Esophagus muscularis mucosa (tissue), 4 donors: ENCODE results near the gene AVPR1B. TPM values are rescaled to one million over a fixed set of nuclear protein-coding genes. Genes with fewer than 3 reads are reported as not detected.
"Not testable (repeated sequence)": the region's sequence is repeated elsewhere in the genome, so short reads cannot be mapped to it uniquely, and the experiment has no call there.

ENCODE experiments used
- DNase-seq: peaks from one replicate; pipeline ENCODE4 v3.0.0-alpha.2; 2017; ENCODE audit errors: extremely low spot score
- H3K27ac ChIP-seq, 4 donors: fragments of 200-600 bp; sonication (generic); replicated peaks in 1 of 4; 1 replicate in 3 of 4; 2 replicates in 1 of 4; pipeline ENCODE4 v1.5.1; 2016 to 2019; ENCODE audit warnings: mild to moderate bottlenecking in 1 of 4
- H3K27me3 ChIP-seq, 4 donors: fragments of 200-600 bp; sonication (generic); one replicate each; pipeline versions ENCODE4 v1.5.1 to v1.6.0; 2016 to 2019
- H3K36me3 ChIP-seq, 4 donors: fragments of 200-600 bp; sonication (generic); one replicate each; pipeline ENCODE4 v1.5.1; 2016 to 2019
- H3K4me1 ChIP-seq, 4 donors: fragments of 200-600 bp; sonication (generic); one replicate each; pipeline ENCODE4 v1.5.1; 2016 to 2019
- H3K4me3 ChIP-seq, 4 donors: fragments of 200-600 bp; sonication (generic); 1 replicate in 2 of 4; 2 replicates in 2 of 4; pipeline ENCODE4 v1.5.1; 2016 to 2019; ENCODE audit warnings: mild to moderate bottlenecking in 4 of 4, moderate library complexity in 1 of 4
- H3K9me3 ChIP-seq, 4 donors: fragments of 200-600 bp; sonication (generic); 1 replicate in 3 of 4; 2 replicates in 1 of 4; pipeline ENCODE4 v1.5.1; 2016 to 2019
- EP300 ChIP-seq: sonication (generic); formaldehyde crosslinking; IDR thresholded peaks from one replicate; pipeline ENCODE4 v1.6.1; 2017; ENCODE audit warnings: antibody characterized with exemption
- POLR2A ChIP-seq: fragments of 450-650 bp; IDR thresholded peaks from one replicate; pipeline ENCODE4 v1.6.1; 2017; ENCODE audit warnings: antibody characterized with exemption, moderate library complexity, mild to moderate bottlenecking, low read depth
- POLR2AphosphoS5 ChIP-seq, 2 donors: sonication (generic); formaldehyde crosslinking; IDR thresholded peaks; one replicate each; pipeline ENCODE4 v1.6.1; 2017; ENCODE audit warnings: antibody characterized with exemption in 2 of 2
- WGBS: methylation state at CpG from one replicate; pipeline ENCODE4 v1.1.5; 2018; 5-methylcytosine and 5-hydroxymethylcytosine counted together
- intact Hi-C: fragments of 100-400 bp; cut with DNase I; formaldehyde crosslinking; loops from one replicate; pipeline ENCODE4 v1.15.1; 2023
- total RNA-seq, 4 donors: library from RNA; depleted of rRNA; stranded (reverse); fragments of >200 nt; gene quantifications; one replicate each; pipeline versions ENCODE4 v1.1.0 to v1.2.1, GENCODE V29; 2016
- TF ChIP-seq, protein P1 (sequence below), 3 experiments: fragments of 200-600 bp in 2 of 3; fragments of 450-650 bp in 1 of 3; sonication (generic) in 2 of 3; IDR thresholded peaks; one replicate each; pipeline ENCODE4 v1.5.1; 2017 to 2019; ENCODE audit warnings: antibody characterized with exemption in 3 of 3, mild to moderate bottlenecking in 2 of 3, moderate library complexity in 1 of 3

AVPR1B gene
- total RNA-seq, 4 donors from 2014 or later, result not detected

DNA sequence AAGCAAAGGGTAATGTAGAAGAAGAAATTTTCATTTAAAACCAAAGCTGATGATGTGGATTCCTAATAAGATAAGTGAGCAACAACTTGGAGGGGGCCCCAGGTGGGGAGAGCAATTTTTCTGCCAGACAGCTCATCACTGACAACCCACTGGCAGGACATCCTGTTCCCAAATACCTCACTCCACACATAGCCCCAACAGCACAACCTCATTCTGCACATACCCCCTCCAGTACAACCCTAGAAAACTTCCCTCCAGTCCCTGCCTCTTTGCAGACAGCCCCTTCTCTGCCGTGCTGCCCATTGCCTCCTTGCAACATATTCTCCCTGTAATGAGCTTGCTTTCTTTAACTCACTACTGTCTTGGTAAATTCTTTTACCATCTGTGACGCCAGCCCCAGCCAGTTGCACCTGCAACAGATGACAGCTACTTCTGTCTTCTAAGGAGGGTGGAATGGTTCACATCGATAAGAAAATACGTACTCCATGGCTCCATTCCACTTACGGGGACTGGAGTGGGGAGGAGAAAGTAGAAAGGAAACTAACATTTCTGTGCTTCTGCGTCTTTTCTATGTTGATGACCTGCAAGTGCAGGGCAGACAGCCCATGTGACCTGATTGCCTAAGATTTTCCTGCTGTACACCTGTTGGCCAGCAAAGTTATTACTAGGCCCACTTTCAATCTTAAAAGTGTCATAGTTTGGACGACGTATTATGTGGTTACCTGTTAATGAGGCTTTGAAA, 49.5 kb downstream of the AVPR1B start:
- Histone ChIP-seq H3K4me1 (peaks cover 0 to 15% (median 0%) of the 10 kb centered on the region in 4 donors), H3K27ac (no peak overlapping the region), H3K27me3 (no peaks in the 10 kb centered on the region), H3K9me3 (no peaks in the 10 kb centered on the region), H3K4me3 (no peak overlapping the region), H3K36me3 (no peaks in the 10 kb centered on the region)
- TF ChIP-seq POLR2A (no peak), EP300 (no peak), POLR2AphosphoS5 (IDR thresholded peaks at IDR 0.05) (peak in 1 of 2 donors; percentile 9)
- TF ChIP-seq, protein P1, sequence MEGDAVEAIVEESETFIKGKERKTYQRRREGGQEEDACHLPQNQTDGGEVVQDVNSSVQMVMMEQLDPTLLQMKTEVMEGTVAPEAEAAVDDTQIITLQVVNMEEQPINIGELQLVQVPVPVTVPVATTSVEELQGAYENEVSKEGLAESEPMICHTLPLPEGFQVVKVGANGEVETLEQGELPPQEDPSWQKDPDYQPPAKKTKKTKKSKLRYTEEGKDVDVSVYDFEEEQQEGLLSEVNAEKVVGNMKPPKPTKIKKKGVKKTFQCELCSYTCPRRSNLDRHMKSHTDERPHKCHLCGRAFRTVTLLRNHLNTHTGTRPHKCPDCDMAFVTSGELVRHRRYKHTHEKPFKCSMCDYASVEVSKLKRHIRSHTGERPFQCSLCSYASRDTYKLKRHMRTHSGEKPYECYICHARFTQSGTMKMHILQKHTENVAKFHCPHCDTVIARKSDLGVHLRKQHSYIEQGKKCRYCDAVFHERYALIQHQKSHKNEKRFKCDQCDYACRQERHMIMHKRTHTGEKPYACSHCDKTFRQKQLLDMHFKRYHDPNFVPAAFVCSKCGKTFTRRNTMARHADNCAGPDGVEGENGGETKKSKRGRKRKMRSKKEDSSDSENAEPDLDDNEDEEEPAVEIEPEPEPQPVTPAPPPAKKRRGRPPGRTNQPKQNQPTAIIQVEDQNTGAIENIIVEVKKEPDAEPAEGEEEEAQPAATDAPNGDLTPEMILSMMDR (IDR thresholded peaks at IDR 0.05), result no peak
- no peak for DNase-seq
- WGBS, result 63% methylated on average over 8 of the region's 8 CpGs
- intact Hi-C loops, result no loop called here

DNA sequence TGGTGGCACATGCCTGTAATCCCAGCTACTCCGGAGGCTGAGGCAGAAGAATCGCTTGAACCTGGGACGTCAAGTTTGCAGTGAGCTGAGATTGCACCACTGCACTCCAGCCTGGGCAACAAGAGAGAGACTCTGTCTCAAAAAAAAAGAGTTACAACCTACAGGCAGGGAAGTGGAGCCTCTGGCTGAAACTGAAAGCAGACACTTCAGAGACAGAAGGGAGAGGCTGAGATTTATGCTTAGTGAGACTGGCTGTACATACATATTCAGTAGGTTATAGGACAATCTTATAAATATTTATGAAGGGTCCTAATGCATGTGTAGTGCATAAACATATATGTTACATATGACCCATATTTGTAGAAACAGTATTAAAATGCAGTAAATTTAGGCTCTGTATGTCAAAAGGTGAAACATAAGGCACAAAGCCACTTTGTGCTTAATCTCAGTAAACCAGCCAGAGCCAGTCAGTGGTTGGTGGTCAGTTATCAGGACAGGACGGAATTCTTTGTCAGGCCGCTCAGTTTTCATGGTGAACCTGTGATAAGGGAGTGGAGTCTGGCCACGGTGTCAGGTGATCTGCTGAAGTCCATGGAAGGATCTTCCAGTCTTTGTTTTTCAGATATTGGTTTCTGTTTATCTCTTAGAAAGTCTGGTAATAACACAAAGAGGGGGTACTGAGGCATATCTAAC, 50.6 kb downstream of the AVPR1B start:
- Histone ChIP-seq H3K27me3 (no peaks in the 10 kb centered on the region), H3K36me3 (no peaks in the 10 kb centered on the region), H3K9me3 (no peaks in the 10 kb centered on the region), H3K4me3 (no peak overlapping the region), H3K27ac (no peak overlapping the region), H3K4me1 (peaks cover 0 to 15% (median 0%) of the 10 kb centered on the region in 4 donors)
- intact Hi-C loops, result no loop called here
- 84% methylated on average over 5 of the region's 6 CpGs for WGBS
- no peak for DNase-seq
- TF ChIP-seq POLR2A, result no peak
- no peak for TF ChIP-seq EP300
- TF ChIP-seq, protein P1 (IDR thresholded peaks at IDR 0.05), result no peak
- no peak for TF ChIP-seq POLR2AphosphoS5 (IDR thresholded peaks at IDR 0.05)

DNA sequence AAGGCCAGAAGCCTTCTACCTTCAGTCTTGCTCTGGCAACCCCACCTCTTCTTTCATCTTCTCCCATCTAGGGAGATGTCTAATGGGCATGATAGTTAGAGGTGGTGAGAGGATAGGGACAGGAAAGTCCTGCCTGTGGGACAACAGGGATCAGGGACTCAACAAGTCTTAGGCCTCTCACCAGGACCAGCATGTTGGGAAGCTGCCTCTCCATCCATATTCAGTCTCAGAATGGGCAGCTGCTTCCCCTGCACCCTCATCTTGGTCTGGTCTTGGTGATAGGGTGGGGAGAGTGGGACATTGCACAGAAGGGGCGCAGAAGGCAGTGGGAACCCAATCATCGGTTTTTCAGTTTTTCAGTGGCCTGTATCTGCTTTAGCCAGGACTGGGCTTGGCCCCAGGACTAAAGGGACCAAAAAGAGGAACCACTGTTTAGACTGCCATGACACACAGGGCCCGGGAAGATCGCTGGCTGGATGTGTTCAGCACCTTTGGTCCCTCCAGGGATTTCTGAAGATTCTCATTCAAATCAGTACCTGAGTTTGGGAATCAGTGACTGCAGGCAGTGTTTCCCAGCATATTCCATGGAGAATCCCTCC, 51.5 kb downstream of the AVPR1B start:
- Histone ChIP-seq H3K36me3 (no peaks in the 10 kb centered on the region), H3K9me3 (no peaks in the 10 kb centered on the region), H3K27me3 (no peaks in the 10 kb centered on the region), H3K4me3 (no peak overlapping the region), H3K4me1 (peaks cover 0 to 15% (median 0%) of the 10 kb centered on the region in 4 donors), H3K27ac (no peak overlapping the region)
- intact Hi-C loops, result no loop called here
- DNase-seq, result no peak
- WGBS, result 96% methylated on average over 4 of the region's 4 CpGs
- TF ChIP-seq POLR2A (no peak), POLR2AphosphoS5 (IDR thresholded peaks at IDR 0.05) (no peak), EP300 (no peak)
- TF ChIP-seq, protein P1 (IDR thresholded peaks at IDR 0.05), result no peak

DNA sequence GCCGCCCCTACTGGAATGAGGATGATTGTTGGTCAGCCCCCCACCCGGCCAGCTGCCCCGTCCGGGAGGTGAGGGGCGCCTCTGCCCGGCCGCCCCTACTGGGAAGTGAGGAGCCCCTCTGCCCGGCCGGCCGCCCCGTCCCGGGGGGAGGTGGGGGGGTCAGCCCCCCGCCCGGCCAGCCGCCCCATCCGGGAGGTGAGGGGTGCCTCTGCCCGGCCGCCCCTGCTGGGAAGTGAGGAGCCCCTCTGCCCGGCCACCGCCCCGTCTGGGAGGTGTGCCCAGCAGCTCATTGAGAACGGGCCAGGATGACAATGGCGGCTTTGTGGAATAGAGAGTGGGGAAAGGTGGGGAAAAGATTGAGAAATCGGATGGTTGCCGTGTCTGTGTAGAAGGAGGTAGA, 52.7 kb downstream of the AVPR1B start:
- DNase-seq, H3K36me3 ChIP-seq, H3K9me3 ChIP-seq, H3K27ac ChIP-seq, H3K27me3 ChIP-seq, H3K4me3 ChIP-seq, intact Hi-C loops: not testable (repeated sequence)
- H3K4me1 ChIP-seq, result peaks cover 0 to 15% (median 0%) of the 10 kb centered on the region in 4 donors
- 100% methylated on average over 8 of the region's 25 CpGs for WGBS

DNA sequence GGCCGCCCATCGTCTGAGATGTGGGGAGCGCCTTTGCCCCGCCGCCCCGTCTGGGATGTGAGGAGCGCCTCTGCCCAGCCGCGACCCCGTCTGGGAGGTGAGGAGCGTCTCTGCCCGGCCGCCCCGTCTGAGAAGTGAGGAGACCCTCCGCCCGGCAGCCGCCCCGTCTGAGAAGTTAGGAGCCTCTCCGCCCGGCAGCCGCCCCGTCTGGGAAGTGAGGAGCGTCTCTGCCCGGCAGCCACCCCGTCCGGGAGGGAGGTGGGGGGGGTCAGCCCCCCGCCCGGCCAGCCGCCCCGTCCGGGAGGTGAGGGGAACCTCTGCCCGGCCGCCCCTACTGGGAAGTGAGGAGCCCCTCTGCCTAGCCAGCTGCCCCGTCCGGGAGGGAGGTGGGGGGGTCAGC, 53.2 kb downstream of the AVPR1B start:
- intact Hi-C loops, H3K27me3 ChIP-seq, H3K36me3 ChIP-seq, H3K9me3 ChIP-seq, H3K27ac ChIP-seq, H3K4me3 ChIP-seq, DNase-seq: not testable (repeated sequence)
- peaks cover 0 to 15% (median 0%) of the 10 kb centered on the region in 4 donors for H3K4me1 ChIP-seq
- no CpG with 5 or more reads among the region's 35 CpGs for WGBS
